AG10803 (cell line): ENCODE data around the gene WNT10A.
"Not testable (repeated sequence)": the region's sequence is repeated elsewhere in the genome, so short reads cannot be mapped to it uniquely, and the experiment has no call there.

Source experiments
- DNase-seq: peaks from one replicate; pipeline ENCODE4 v3.0.0; 2010; ENCODE audit warnings: low read depth
- H3K4me3 ChIP-seq: 2 replicates; pipeline ENCODE4 v1.5.1; 2011; ENCODE audit warnings: mild to moderate bottlenecking, low read length, control low read depth
- TF ChIP-seq, protein P1 (sequence below): conservative IDR thresholded peaks from 2 replicates; pipeline ENCODE4 v1.5.1; 2011; ENCODE audit warnings: mild to moderate bottlenecking, low read length, control low read depth, inconsistent platforms

Gene WNT10A

DNA sequence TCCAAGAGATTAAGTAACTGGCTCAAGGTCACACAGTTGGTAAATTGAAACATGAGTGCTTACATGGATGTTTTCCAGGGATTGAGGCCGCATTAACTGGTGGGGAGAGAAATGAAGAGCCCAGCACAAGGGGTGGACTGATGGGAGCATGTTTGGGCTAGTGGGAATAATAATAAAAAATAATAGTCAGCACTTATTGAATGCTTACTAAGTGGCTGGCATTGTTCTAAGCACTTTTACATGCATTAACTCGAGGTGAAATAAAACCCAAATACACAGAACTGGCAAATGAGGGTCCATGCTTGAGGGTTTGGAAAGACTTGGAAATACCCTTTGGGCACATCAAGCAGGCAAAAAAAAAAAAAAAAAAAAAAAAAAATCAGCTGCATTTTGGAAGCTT is 44.8 kb downstream of the WNT10A start:
- TF ChIP-seq, protein P1, sequence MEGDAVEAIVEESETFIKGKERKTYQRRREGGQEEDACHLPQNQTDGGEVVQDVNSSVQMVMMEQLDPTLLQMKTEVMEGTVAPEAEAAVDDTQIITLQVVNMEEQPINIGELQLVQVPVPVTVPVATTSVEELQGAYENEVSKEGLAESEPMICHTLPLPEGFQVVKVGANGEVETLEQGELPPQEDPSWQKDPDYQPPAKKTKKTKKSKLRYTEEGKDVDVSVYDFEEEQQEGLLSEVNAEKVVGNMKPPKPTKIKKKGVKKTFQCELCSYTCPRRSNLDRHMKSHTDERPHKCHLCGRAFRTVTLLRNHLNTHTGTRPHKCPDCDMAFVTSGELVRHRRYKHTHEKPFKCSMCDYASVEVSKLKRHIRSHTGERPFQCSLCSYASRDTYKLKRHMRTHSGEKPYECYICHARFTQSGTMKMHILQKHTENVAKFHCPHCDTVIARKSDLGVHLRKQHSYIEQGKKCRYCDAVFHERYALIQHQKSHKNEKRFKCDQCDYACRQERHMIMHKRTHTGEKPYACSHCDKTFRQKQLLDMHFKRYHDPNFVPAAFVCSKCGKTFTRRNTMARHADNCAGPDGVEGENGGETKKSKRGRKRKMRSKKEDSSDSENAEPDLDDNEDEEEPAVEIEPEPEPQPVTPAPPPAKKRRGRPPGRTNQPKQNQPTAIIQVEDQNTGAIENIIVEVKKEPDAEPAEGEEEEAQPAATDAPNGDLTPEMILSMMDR, result no peak
- no peak for DNase-seq
- no peak overlapping the region for H3K4me3 ChIP-seq

DNA sequence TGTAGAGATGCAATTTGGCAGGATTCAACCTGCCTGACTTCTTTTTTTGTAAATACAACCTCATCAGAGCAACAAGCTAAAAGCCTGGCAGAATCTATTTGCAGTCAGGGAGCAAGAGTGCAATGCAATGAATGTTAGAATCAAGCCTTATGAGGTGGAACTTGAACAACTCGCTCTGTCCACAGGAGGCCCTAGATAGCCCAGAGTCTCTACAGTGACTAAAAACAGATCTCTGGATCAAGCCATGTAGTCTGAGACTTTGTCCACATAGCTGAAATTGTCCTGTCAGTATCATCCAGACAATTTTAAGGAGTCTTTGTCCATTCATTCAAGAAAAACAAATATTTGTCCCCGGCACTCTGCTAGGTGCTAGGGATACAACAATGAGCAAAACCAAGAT is 46.8 kb downstream of the WNT10A start:
- TF ChIP-seq, protein P1, result no peak
- no peak for DNase-seq
- H3K4me3 ChIP-seq, result no peak overlapping the region

DNA sequence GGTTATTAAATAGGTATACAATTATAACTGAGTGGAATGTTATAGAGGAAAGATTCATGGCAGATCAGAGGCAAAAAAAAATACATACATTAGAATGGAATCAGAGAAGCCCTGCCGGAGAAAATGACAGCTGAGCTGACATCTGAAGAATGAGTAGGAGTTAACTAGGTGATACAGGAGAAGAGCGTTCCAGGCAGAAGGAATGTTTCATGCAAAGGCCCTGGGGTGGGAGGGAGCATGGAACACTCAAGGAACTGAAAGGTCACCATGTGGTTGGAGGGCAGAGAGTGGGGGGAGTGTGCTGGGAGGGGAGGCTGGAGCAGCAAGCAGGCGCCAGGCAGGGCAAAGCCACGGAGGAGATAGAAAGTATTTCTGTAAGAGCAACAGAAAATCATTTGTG is 47.2 kb downstream of the WNT10A start:
- TF ChIP-seq, protein P1, result no peak

DNA sequence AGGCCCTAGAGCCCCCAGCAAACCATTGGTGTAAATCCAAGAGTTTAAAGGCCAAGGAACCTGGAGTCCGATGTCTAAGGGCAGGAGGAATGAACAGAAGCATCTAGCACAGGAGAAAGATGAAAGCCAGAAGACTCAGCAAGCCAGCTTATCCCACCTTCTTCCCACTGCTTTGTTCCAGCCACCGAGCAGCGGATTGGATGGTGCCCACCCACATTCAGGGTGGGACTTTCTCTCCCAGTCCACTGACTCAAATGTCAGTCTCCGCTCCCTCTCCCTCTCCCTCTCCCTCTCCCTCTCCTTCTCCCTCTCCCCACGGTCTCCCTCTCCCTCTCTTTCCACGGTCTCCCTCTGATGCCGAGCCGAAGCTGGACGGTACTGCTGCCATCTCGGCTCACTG is 49.8 kb downstream of the WNT10A start:
- DNase-seq, H3K4me3 ChIP-seq: not testable (repeated sequence)

More for the DNA sequence above, 47.2 kb downstream of the WNT10A start:
- H3K4me3 ChIP-seq, result no peak overlapping the region
- no peak for DNase-seq

DNA sequence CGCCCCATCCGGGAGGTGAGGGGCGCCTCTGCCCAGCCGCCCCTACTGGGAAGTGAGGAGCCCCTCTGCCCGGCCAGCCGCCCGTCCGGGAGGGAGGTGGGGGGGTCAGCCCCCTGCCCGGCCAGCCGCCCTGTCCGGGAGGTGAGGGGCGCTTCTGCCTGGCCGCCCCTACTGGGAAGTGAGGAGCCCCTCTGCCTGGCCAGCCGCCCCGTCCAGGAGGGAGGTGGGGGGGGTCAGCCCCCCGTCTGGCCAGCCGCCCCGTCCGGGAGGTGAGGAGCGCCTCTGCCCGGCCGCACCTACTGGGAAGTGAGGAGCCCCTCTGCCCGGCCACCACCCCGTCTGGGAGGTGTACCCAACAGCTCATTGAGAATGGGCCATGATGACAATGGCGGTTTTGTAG is 51.1 kb downstream of the WNT10A start:
- not testable (repeated sequence) for H3K4me3 ChIP-seq, DNase-seq
